Measurements from ENCODE around the gene SH2D3C.

SH2D3C gene

GRCh38 chr9:127697575-127697974 lies 80.9 kb downstream of the SH2D3C start:
- DNase-seq (ENCODE audit: low read depth in 2 of 2) = no peak

DNA sequence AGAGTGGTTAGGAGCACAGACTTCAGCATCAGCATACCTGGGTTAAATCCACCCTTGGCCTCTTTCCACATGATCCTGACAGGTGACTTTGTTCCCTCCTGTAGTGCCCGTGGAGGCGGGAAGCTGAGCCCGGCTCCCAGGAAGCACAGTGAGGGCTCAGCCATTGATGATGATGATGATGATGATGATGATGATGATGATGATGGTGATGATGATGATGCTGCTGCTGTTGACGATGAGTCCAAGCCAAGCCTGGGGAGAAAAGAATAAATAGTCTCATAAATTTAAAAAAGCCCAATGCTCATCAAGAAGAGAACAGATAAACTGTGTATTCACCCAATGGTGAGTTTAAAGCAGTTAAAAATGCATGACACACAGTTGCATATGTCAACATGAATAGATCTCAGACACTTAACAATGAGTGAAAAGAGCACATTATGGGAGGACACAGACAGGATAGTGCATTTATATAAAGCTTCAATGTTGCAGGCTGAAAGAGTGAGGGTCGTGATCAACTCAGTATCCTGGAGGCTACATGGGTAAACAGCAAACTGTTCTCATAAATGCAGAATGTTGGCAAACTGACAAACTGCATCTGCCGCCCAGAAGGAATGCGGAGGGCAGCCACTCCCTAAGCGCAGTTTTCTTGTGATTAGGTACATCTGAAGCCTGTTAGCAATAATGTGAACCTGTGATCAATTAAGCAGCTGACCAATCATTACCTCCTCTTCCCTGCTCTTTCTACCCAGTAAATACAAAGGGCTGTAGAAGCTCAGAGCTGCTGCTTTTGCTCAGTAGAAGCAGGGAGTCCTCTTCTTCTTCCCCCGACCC lies 83.4 kb downstream of the SH2D3C start:
- no peak for DNase-seq (ENCODE audit: low read depth in 2 of 2)

DNA sequence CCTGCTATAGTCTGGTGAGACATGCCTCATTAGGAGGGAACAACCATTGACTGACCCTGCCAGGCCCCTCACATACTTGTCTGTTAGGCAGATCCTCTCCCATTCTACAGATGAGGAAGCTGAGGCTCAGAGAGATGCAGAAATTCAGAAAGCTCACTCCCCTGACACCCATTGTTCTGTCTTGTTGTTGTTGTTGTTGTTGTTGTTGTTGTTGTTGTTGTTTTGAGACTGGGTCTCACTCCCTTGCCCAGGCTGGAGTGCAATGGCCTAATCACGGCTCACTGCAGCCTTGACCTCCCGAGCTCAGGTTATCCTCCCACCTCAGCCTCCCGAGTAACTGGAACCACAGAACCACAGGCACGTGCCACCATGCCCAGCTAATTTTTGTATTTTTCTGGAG lies 84.8 kb downstream of the SH2D3C start:
- DNase-seq (ENCODE audit: low read depth in 2 of 2) = no peak

- no peak for DNase-seq (ENCODE audit: low read depth in 2 of 2)
Observed at GRCh38 chr9:127693143-127693542, 85.3 kb downstream of the SH2D3C start.

GRCh38 chr9:127692071-127692470 lies 86.4 kb downstream of the SH2D3C start:
- DNase-seq (ENCODE audit: low read depth in 2 of 2) = no peak

GRCh38 chr9:127690735-127691134 lies 87.7 kb downstream of the SH2D3C start:
- no peak for DNase-seq (ENCODE audit: low read depth in 2 of 2)

DNA sequence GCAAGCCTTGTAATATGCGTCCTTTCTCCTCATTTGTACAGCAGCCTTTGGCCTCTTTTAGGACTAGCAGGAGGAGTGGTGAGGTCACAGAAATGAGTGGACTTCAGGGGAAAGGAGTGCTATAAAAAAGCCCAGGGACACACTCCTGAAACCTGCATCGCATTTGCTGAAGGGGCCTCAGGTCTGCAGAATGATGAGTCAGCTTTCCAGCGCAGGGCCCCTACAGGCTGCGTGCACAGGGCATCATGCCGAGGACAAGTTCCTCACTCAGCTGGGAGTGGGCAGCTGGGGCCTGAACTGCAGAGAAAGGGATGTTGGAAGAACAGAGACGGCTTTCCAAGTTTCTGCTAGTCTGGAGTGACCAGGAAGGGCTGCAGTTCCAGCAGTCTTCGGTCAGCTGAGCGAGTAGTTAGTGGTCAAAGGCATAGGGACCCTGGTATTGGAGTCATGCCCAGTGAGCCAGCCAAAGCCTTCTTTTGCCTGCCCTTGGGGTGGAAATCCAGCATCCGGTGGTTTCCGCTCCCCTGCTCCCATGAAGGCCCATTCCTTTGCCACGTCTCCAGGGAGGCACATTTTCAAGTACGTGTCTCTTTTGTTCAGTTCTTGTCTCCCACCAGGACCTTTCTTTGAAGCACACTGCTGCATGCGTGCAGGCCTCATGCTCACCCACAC lies 89.0 kb downstream of the SH2D3C start:
- DNase-seq (ENCODE audit: low read depth in 2 of 2) = no peak

Data from activated CD8-positive, alpha-beta memory T cell treated with anti-CD3 and anti-CD28 coated beads for 4 hours (primary cell).